HEK293 (cell line): ENCODE results near the gene MMP24OS.

ENCODE experiments used
- EGR2 ChIP-seq: fragments of 450-650 bp; formaldehyde crosslinking; IDR thresholded peaks from 2 replicates; pipeline ENCODE4 v1.5.1; 2016; ENCODE audit warnings: low read depth, missing biosample characterization, missing genetic modification characterization
- GLIS1 ChIP-seq: fragments of 450-650 bp; formaldehyde crosslinking; IDR thresholded peaks from 2 replicates; pipeline ENCODE4 v1.5.1; 2016; ENCODE audit warnings: missing biosample characterization, missing genetic modification characterization
- IKZF3 ChIP-seq: fragments of 450-650 bp; IDR thresholded peaks from 2 replicates; pipeline ENCODE4 v1.5.0; 2018; ENCODE audit warnings: missing biosample characterization, mild to moderate bottlenecking, missing genetic modification characterization, moderate library complexity
- OSR2 ChIP-seq: fragments of 450-650 bp; formaldehyde crosslinking; IDR thresholded peaks from 2 replicates; pipeline ENCODE4 v1.5.1; 2016; ENCODE audit warnings: missing biosample characterization, missing genetic modification characterization
- SP2 ChIP-seq: fragments of 450-650 bp; formaldehyde crosslinking; IDR thresholded peaks from 2 replicates; pipeline ENCODE4 v1.5.1; 2016; ENCODE audit warnings: missing biosample characterization, missing genetic modification characterization
- SP3 ChIP-seq: fragments of 450-650 bp; formaldehyde crosslinking; IDR thresholded peaks from 2 replicates; pipeline ENCODE4 v1.5.1; 2016; ENCODE audit warnings: missing biosample characterization, missing genetic modification characterization
- ZBTB26 ChIP-seq: fragments of 450-650 bp; formaldehyde crosslinking; optimal IDR thresholded peaks from 2 replicates; pipeline ENCODE3; 2016; ENCODE audit warnings: missing biosample characterization, mild to moderate bottlenecking, missing genetic modification characterization
- ZNF121 ChIP-seq: fragments of 450-650 bp; formaldehyde crosslinking; IDR thresholded peaks from 2 replicates; pipeline ENCODE4 v1.5.1; 2016; ENCODE audit warnings: missing biosample characterization, missing genetic modification characterization
- ZNF184 ChIP-seq: fragments of 450-650 bp; IDR thresholded peaks from 2 replicates; pipeline ENCODE4 v1.5.1; 2018; ENCODE audit warnings: missing biosample characterization, mild to moderate bottlenecking, missing genetic modification characterization
- ZNF211 ChIP-seq: fragments of 450-650 bp; formaldehyde crosslinking; IDR thresholded peaks from 2 replicates; pipeline ENCODE4 v1.5.1; 2016; ENCODE audit warnings: low read depth, missing biosample characterization, missing genetic modification characterization
- ZNF302 ChIP-seq: fragments of 450-650 bp; formaldehyde crosslinking; IDR thresholded peaks from 2 replicates; pipeline ENCODE4 v1.5.1; 2016; ENCODE audit warnings: missing biosample characterization, missing genetic modification characterization, low read depth
- ZNF354C ChIP-seq: fragments of 450-650 bp; formaldehyde crosslinking; IDR thresholded peaks from 2 replicates; pipeline ENCODE4 v1.5.1; 2016; ENCODE audit warnings: missing biosample characterization, missing genetic modification characterization, low read depth, borderline replicate concordance
- ZNF398 ChIP-seq: fragments of 450-650 bp; formaldehyde crosslinking; IDR thresholded peaks from 2 replicates; pipeline ENCODE4 v1.5.1; 2017; ENCODE audit warnings: missing biosample characterization, missing genetic modification characterization
- ZNF514 ChIP-seq: fragments of 450-650 bp; formaldehyde crosslinking; IDR thresholded peaks from 2 replicates; pipeline ENCODE4 v1.5.1; 2016; ENCODE audit warnings: missing biosample characterization, missing genetic modification characterization
- ZNF518A ChIP-seq: fragments of 450-650 bp; formaldehyde crosslinking; conservative IDR thresholded peaks from 2 replicates; pipeline ENCODE4 v1.5.1; 2016; ENCODE audit warnings: low read depth, missing biosample characterization, missing genetic modification characterization
- ZNF529 ChIP-seq: fragments of 450-650 bp; formaldehyde crosslinking; IDR thresholded peaks from 2 replicates; pipeline ENCODE4 v1.5.1; 2017; ENCODE audit warnings: missing genetic modification characterization, missing biosample characterization; ENCODE audit not compliant: insufficient replicate concordance
- ZNF561 ChIP-seq: fragments of 450-650 bp; IDR thresholded peaks from 2 replicates; pipeline ENCODE4 v1.5.1; 2018; ENCODE audit warnings: missing biosample characterization, missing genetic modification characterization, borderline replicate concordance
- ZNF580 ChIP-seq: fragments of 450-650 bp; formaldehyde crosslinking; IDR thresholded peaks from 2 replicates; pipeline ENCODE4 v1.5.1; 2016; ENCODE audit warnings: missing biosample characterization, missing genetic modification characterization
- ZNF600 ChIP-seq: fragments of 450-650 bp; formaldehyde crosslinking; IDR thresholded peaks from 2 replicates; pipeline ENCODE4 v1.5.1; 2016; ENCODE audit warnings: missing biosample characterization, missing genetic modification characterization
- ZNF621 ChIP-seq: fragments of 450-650 bp; formaldehyde crosslinking; IDR thresholded peaks from 2 replicates; pipeline ENCODE4 v1.5.1; 2017; ENCODE audit warnings: missing biosample characterization, missing genetic modification characterization
- ZNF843 ChIP-seq: fragments of 450-650 bp; formaldehyde crosslinking; IDR thresholded peaks from 2 replicates; pipeline ENCODE4 v1.5.1; 2016; ENCODE audit warnings: missing biosample characterization, missing genetic modification characterization
- ZSCAN30 ChIP-seq: fragments of 450-650 bp; IDR thresholded peaks from 2 replicates; pipeline ENCODE4 v1.5.1; 2018; ENCODE audit warnings: missing biosample characterization, mild to moderate bottlenecking, missing genetic modification characterization, moderate library complexity
- TF ChIP-seq, protein P1 (sequence below): fragments of 450-650 bp; formaldehyde crosslinking; IDR thresholded peaks from 2 replicates; pipeline ENCODE4 v1.5.1; 2017; ENCODE audit warnings: missing biosample characterization, missing genetic modification characterization
- TF ChIP-seq, protein P2 (sequence below): fragments of 450-650 bp; formaldehyde crosslinking; IDR thresholded peaks from 2 replicates; pipeline ENCODE4 v1.5.1; 2016; ENCODE audit warnings: missing biosample characterization, missing genetic modification characterization
- TF ChIP-seq, protein P3 (sequence below): fragments of 450-650 bp; formaldehyde crosslinking; IDR thresholded peaks from 2 replicates; pipeline ENCODE4 v1.5.1; 2016; ENCODE audit warnings: missing biosample characterization, missing genetic modification characterization, borderline replicate concordance

Gene MMP24OS

GRCh38 chr20:35284267-35284991, 6.5 kb upstream of the MMP24OS start, which contains the start of gene EIF6 (continued):
- TF ChIP-seq, protein P1, sequence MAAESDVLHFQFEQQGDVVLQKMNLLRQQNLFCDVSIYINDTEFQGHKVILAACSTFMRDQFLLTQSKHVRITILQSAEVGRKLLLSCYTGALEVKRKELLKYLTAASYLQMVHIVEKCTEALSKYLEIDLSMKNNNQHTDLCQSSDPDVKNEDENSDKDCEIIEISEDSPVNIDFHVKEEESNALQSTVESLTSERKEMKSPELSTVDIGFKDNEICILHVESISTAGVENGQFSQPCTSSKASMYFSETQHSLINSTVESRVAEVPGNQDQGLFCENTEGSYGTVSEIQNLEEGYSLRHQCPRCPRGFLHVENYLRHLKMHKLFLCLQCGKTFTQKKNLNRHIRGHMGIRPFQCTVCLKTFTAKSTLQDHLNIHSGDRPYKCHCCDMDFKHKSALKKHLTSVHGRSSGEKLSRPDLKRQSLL (tag by site-specific recombination) = no peak
- TF ChIP-seq ZNF621 = no peak
- 0 out of 2 replicates have a peak, but pooled peaks have one; percentile 21 for TF ChIP-seq ZNF398 (tag by site-specific recombination)
- TF ChIP-seq IKZF3 (tag by site-specific recombination) = 0 out of 2 replicates have a peak, but pooled peaks have one; percentile 28
- TF ChIP-seq ZNF600 (tag by site-specific recombination) = no peak
- no peak for TF ChIP-seq ZNF354C
- TF ChIP-seq SP2 = peak; percentile 94
- peak; percentile 66 for TF ChIP-seq EGR2
- TF ChIP-seq, protein P2, sequence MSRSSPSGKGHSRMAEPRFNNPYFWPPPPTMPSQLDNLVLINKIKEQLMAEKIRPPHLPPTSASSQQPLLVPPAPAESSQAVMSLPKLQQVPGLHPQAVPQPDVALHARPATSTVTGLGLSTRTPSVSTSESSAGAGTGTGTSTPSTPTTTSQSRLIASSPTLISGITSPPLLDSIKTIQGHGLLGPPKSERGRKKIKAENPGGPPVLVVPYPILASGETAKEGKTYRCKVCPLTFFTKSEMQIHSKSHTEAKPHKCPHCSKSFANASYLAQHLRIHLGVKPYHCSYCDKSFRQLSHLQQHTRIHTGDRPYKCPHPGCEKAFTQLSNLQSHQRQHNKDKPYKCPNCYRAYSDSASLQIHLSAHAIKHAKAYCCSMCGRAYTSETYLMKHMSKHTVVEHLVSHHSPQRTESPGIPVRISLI = no peak
- TF ChIP-seq ZNF211 (tag by site-specific recombination) = no peak
- no peak for TF ChIP-seq ZNF580 (tag by site-specific recombination)
- TF ChIP-seq OSR2 (tag by site-specific recombination) = no peak
- TF ChIP-seq ZNF514 (tag by site-specific recombination) = no peak
- peak; percentile 80; the same call in 1 of the 2 replicates for TF ChIP-seq ZNF561
- peak; percentile 78 for TF ChIP-seq GLIS1 (tag by site-specific recombination)
- TF ChIP-seq SP3 (tag by site-specific recombination) = peak; percentile 91
- TF ChIP-seq ZNF121 (tag by site-specific recombination) = no peak
- TF ChIP-seq ZNF302 = no peak
- TF ChIP-seq, protein P3, sequence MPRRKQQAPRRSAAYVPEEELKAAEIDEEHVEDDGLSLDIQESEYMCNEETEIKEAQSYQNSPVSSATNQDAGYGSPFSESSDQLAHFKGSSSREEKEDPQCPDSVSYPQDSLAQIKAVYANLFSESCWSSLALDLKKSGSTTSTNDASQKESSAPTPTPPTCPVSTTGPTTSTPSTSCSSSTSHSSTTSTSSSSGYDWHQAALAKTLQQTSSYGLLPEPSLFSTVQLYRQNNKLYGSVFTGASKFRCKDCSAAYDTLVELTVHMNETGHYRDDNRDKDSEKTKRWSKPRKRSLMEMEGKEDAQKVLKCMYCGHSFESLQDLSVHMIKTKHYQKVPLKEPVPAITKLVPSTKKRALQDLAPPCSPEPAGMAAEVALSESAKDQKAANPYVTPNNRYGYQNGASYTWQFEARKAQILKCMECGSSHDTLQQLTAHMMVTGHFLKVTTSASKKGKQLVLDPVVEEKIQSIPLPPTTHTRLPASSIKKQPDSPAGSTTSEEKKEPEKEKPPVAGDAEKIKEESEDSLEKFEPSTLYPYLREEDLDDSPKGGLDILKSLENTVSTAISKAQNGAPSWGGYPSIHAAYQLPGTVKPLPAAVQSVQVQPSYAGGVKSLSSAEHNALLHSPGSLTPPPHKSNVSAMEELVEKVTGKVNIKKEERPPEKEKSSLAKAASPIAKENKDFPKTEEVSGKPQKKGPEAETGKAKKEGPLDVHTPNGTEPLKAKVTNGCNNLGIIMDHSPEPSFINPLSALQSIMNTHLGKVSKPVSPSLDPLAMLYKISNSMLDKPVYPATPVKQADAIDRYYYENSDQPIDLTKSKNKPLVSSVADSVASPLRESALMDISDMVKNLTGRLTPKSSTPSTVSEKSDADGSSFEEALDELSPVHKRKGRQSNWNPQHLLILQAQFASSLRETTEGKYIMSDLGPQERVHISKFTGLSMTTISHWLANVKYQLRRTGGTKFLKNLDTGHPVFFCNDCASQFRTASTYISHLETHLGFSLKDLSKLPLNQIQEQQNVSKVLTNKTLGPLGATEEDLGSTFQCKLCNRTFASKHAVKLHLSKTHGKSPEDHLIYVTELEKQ (tag by site-specific recombination) = no peak
- peak; percentile 56 for TF ChIP-seq ZSCAN30 (tag by site-specific recombination)
- TF ChIP-seq ZNF843 (tag by site-specific recombination) = no peak
- peak; percentile 79 for TF ChIP-seq ZNF518A (tag by site-specific recombination)
- TF ChIP-seq ZBTB26 (tag by site-specific recombination) = peak; percentile 81
- no peak for TF ChIP-seq ZNF529 (tag by site-specific recombination)
- no peak for TF ChIP-seq ZNF184 (tag by site-specific recombination)
